HepG2 (cell line): Measurements from ENCODE around the gene CACNA1G. TPM values are rescaled to one million over a fixed set of nuclear protein-coding genes. Genes with fewer than 3 reads are reported as not detected.
A peak's percentile ranks its signal among the peaks of the same experiment; 100 is the strongest.

Source experiments
- ARID5B ChIP-seq: IDR thresholded peaks from 2 replicates; pipeline ENCODE4 v1.4.0; 2020; ENCODE audit warnings: mild to moderate bottlenecking, missing genetic modification reagents
- CCDC6 ChIP-seq: sonication (generic); formaldehyde crosslinking; IDR thresholded peaks from 2 replicates; pipeline ENCODE4 v1.8.1; 2022; ENCODE audit warnings: mild to moderate bottlenecking, missing genetic modification reagents, moderate library complexity
- E2F1 ChIP-seq: sonication (generic); formaldehyde crosslinking; IDR thresholded peaks from 2 replicates; pipeline ENCODE4 v1.5.0; 2020; ENCODE audit warnings: missing genetic modification reagents
- EZH2 ChIP-seq: conservative IDR thresholded peaks from 2 replicates; pipeline ENCODE4 v1.6.1; 2012; ENCODE audit warnings: mild to moderate bottlenecking, low read depth, low read length, moderate library complexity
- GPN1 ChIP-seq: sonication (generic); formaldehyde crosslinking; IDR thresholded peaks from 2 replicates; pipeline ENCODE4 v1.5.1; 2020; ENCODE audit warnings: missing genetic modification reagents, borderline replicate concordance
- HHEX ChIP-seq: IDR thresholded peaks from 2 replicates; pipeline ENCODE4 v1.6.1; 2016; ENCODE audit warnings: control low read depth
- HNF4A ChIP-seq: sonication (generic); formaldehyde crosslinking; IDR thresholded peaks from 2 replicates; pipeline ENCODE4 v1.4.0; 2020; ENCODE audit warnings: missing genetic modification reagents
- IRF2 ChIP-seq: IDR thresholded peaks from 2 replicates; pipeline ENCODE4 v1.6.1; 2018; ENCODE audit warnings: missing genetic modification reagents, missing compliant biosample characterization
- MAX ChIP-seq: IDR thresholded peaks from 2 replicates; pipeline ENCODE4 v1.6.1; 2012; ENCODE audit warnings: inconsistent platforms
- MTERF4 ChIP-seq: sonication (generic); formaldehyde crosslinking; IDR thresholded peaks from 2 replicates; pipeline ENCODE4 v1.8.0; 2023; ENCODE audit warnings: mild to moderate bottlenecking, missing genetic modification reagents
- MXD1 ChIP-seq: sonication (generic); formaldehyde crosslinking; IDR thresholded peaks from 2 replicates; pipeline ENCODE4 v1.4.0; 2020; ENCODE audit warnings: mild to moderate bottlenecking, missing genetic modification reagents
- NFATC3 ChIP-seq: sonication (generic); formaldehyde crosslinking; IDR thresholded peaks from 2 replicates; pipeline ENCODE4 v1.5.1; 2020; ENCODE audit warnings: mild to moderate bottlenecking, missing genetic modification reagents
- RXRA ChIP-seq: sonication (generic); formaldehyde crosslinking; IDR thresholded peaks from 2 replicates; pipeline ENCODE4 v1.5.1; 2020; ENCODE audit warnings: missing genetic modification reagents
- SALL2 ChIP-seq: sonication (generic); formaldehyde crosslinking; IDR thresholded peaks from 2 replicates; pipeline ENCODE4 v1.8.1; 2023; ENCODE audit warnings: mild to moderate bottlenecking, missing genetic modification reagents, inconsistent platforms
- ZNF207 ChIP-seq: fragments of 450-650 bp; IDR thresholded peaks from 2 replicates; pipeline ENCODE4 v1.6.1; 2016; ENCODE audit warnings: antibody characterized with exemption, borderline replicate concordance
- ZNF234 ChIP-seq: sonication (generic); formaldehyde crosslinking; conservative IDR thresholded peaks from 2 replicates; pipeline ENCODE4 v1.5.1; 2020; ENCODE audit warnings: mild to moderate bottlenecking, missing genetic modification reagents
- ZNF326 ChIP-seq: sonication (generic); formaldehyde crosslinking; IDR thresholded peaks from 2 replicates; pipeline ENCODE4 v1.4.0; 2020; ENCODE audit warnings: missing genetic modification reagents, borderline replicate concordance
- ZNF557 ChIP-seq: sonication (generic); formaldehyde crosslinking; IDR thresholded peaks from 2 replicates; pipeline ENCODE4 v1.4.0; 2020; ENCODE audit warnings: missing genetic modification reagents
- ZNF580 ChIP-seq: IDR thresholded peaks from 2 replicates; pipeline ENCODE4 v1.6.1; 2016; ENCODE audit warnings: low read depth, borderline replicate concordance
- ZNF75D ChIP-seq: sonication (generic); formaldehyde crosslinking; IDR thresholded peaks from 2 replicates; pipeline ENCODE4 v1.8.1; 2023; ENCODE audit warnings: missing genetic modification reagents, mild to moderate bottlenecking, borderline replicate concordance
- ZNF788 ChIP-seq: sonication (generic); formaldehyde crosslinking; IDR thresholded peaks from 2 replicates; pipeline ENCODE4 v1.5.0; 2020; ENCODE audit warnings: mild to moderate bottlenecking, missing genetic modification reagents, borderline replicate concordance
- ZNF83 ChIP-seq: sonication (generic); formaldehyde crosslinking; IDR thresholded peaks from 2 replicates; pipeline ENCODE4 v1.4.0; 2020; ENCODE audit warnings: missing genetic modification reagents, mild to moderate bottlenecking, borderline replicate concordance
- ZSCAN31 ChIP-seq: sonication (generic); formaldehyde crosslinking; IDR thresholded peaks from 2 replicates; pipeline ENCODE4 v1.5.0; 2020; ENCODE audit warnings: low read depth, mild to moderate bottlenecking, missing genetic modification reagents
- polyA plus RNA-seq, 8 experiments: library from polyadenylated mRNA; depleted of rRNA in 3 of 8; stranded (reverse) in 7 of 8; unstranded in 1 of 8; fragments of >200 nt; fragmentation: Illumina TruSeq in 4 of 8; extraction: Trizol in 4 of 8; gene quantifications; 2 replicates each; pipeline versions ENCODE4 v1.2.1 to v1.2.3, GENCODE V29; 2011 to 2016; ENCODE audit warnings: low read depth in 4 of 8, missing spikeins in 1 of 8, mixed read lengths in 1 of 8; ENCODE audit not compliant: insufficient read depth in 1 of 8
- total RNA-seq, 5 experiments: library from RNA; depleted of rRNA; stranded (reverse); fragments of >200 nt; fragmentation: Illumina TruSeq; extraction: Trizol; gene quantifications; 2 replicates each; pipeline ENCODE4 v1.2.3, GENCODE V29; 2016; ENCODE audit warnings: low read depth in 1 of 5

The CACNA1G gene
- total and polyA plus RNA-seq, 2 of the 13 experiments (the other 11 are each of a cell fraction or from before 2014, with no cell fraction given), result 0.02 TPM; not detected in 1

- TF ChIP-seq ZNF326 (CRISPR knock-in tag) (no peak), MXD1 (CRISPR knock-in tag) (no peak), ZNF557 (no peak), SALL2 (0 out of 2 replicates have a peak, but pooled peaks have one; percentile 23), ZNF788 (peak; percentile 36; the same call in 1 of the 2 replicates), IRF2 (CRISPR knock-in tag) (no peak), EZH2 (no peak), ARID5B (CRISPR knock-in tag) (no peak), NFATC3 (no peak), E2F1 (no peak), CCDC6 (0 out of 2 replicates have a peak, but pooled peaks have one; percentile 11), ZSCAN31 (CRISPR knock-in tag) (peak; percentile 57; the same call in 1 of the 2 replicates), HHEX (no peak), HNF4A (CRISPR knock-in tag) (peak; percentile 65), GPN1 (CRISPR knock-in tag) (0 out of 2 replicates have a peak, but pooled peaks have one; percentile 22), ZNF580 (CRISPR knock-in tag) (no peak), ZNF207 (no peak), ZNF234 (no peak), ZNF83 (peak; percentile 64; the same call in 1 of the 2 replicates), RXRA (CRISPR knock-in tag) (peak; percentile 38; the same call in 1 of the 2 replicates), MTERF4 (0 out of 2 replicates have a peak, but pooled peaks have one; percentile 9), MAX (no peak; the same call in 1 of the 2 replicates), ZNF75D (CRISPR knock-in tag) (no peak)
Observed at GRCh38 chr17:50540560-50541401, 19.7 kb upstream of the CACNA1G start (continued).
